ENCODE results near the gene FRMD1. TPM values are rescaled to one million over a fixed set of nuclear protein-coding genes. Genes with fewer than 3 reads are reported as not detected.
A peak's percentile ranks its signal among the peaks of the same experiment; 100 is the strongest.

FRMD1 gene
- total RNA-seq, 1 donor from 2014 or later, result not detected

- no peaks in the 10 kb centered on the region for H3K79me2 ChIP-seq (ENCODE audit: low read depth)
- Mint-ChIP-seq H3K36me3 (no peaks in the 10 kb centered on the region), H3K27ac (no peak overlapping the region), H3K9me3 (no peaks in the 10 kb centered on the region), H3K4me1 (peaks cover 5% of the 10 kb centered on the region), H3K4me3 (no peak overlapping the region), H3K27me3 (ENCODE audit: insufficient read depth, low read depth) (peaks cover 18% of the 10 kb centered on the region)
- H3K36me3 ChIP-seq, result no peaks in the 10 kb centered on the region
- H3F3A ChIP-seq (ENCODE audit: low read depth), result no peaks in the 10 kb centered on the region
- H2AFZ ChIP-seq (replicated peaks), result no peak overlapping the region
- no peaks in the 10 kb centered on the region for H3K27me3 ChIP-seq
- no peak overlapping the region for H3K27ac ChIP-seq
- no peak overlapping the region for H3K4me3 ChIP-seq
- no peak overlapping the region for H3K9ac ChIP-seq
- DNase-seq (ENCODE audit: low spot score), result no peak
- no peak for TF ChIP-seq CTCF (IDR thresholded peaks at IDR 0.05)
- no peak for TF ChIP-seq EZH2 (IDR thresholded peaks at IDR 0.05)
- no peak for TF ChIP-seq EZH2phosphoT487 (IDR thresholded peaks at IDR 0.05)
- H4K20me1 ChIP-seq (ENCODE audit: low read depth), result no peaks in the 10 kb centered on the region
- H3K4me1 ChIP-seq, result no peaks in the 10 kb centered on the region
- no peak overlapping the region for H3K4me2 ChIP-seq
- H3K9me3 ChIP-seq (ENCODE audit: low read depth), result no peaks in the 10 kb centered on the region
Observed at GRCh38 chr6:168063431-168063830, 15.6 kb downstream of the FRMD1 start.

GRCh38 chr6:168062346-168063289 lies 16.4 kb downstream of the FRMD1 start:
- Mint-ChIP-seq H3K9me3 (no peaks in the 10 kb centered on the region), H3K36me3 (no peaks in the 10 kb centered on the region), H3K4me1 (peaks cover 5% of the 10 kb centered on the region), H3K27me3 (ENCODE audit: insufficient read depth, low read depth) (peaks cover 17% of the 10 kb centered on the region), H3K27ac (no peak overlapping the region), H3K4me3 (no peak overlapping the region)
- H3F3A ChIP-seq (ENCODE audit: low read depth), result no peaks in the 10 kb centered on the region
- no peaks in the 10 kb centered on the region for H4K20me1 ChIP-seq (ENCODE audit: low read depth)
- no peaks in the 10 kb centered on the region for H3K36me3 ChIP-seq
- no peak overlapping the region for H3K4me3 ChIP-seq
- no peaks in the 10 kb centered on the region for H3K79me2 ChIP-seq (ENCODE audit: low read depth)
- no peak overlapping the region for H3K4me2 ChIP-seq
- H2AFZ ChIP-seq (replicated peaks), result no peak overlapping the region
- H3K9ac ChIP-seq, result no peak overlapping the region
- H3K27me3 ChIP-seq, result no peaks in the 10 kb centered on the region
- TF ChIP-seq EZH2 (IDR thresholded peaks at IDR 0.05), result no peak
- no peak for TF ChIP-seq CTCF (IDR thresholded peaks at IDR 0.05)
- no peak for TF ChIP-seq EZH2phosphoT487 (IDR thresholded peaks at IDR 0.05)
- DNase-seq (ENCODE audit: low spot score), result no peak
- H3K4me1 ChIP-seq, result no peaks in the 10 kb centered on the region
- no peaks in the 10 kb centered on the region for H3K9me3 ChIP-seq (ENCODE audit: low read depth)
- H3K27ac ChIP-seq, result no peak overlapping the region

GRCh38 chr6:168061269-168062210 lies 17.5 kb downstream of the FRMD1 start:
- H3K27ac Mint-ChIP-seq, result peak overlapping the region; percentile 57
- no peak overlapping the region for H3K4me3 ChIP-seq

More at GRCh38 chr6:168061269-168062210, 17.5 kb downstream of the FRMD1 start:
- no peak overlapping the region for H3K4me2 ChIP-seq
- no peaks in the 10 kb centered on the region for H3K9me3 ChIP-seq (ENCODE audit: low read depth)
- no peaks in the 10 kb centered on the region for H3K4me1 ChIP-seq
- no peak overlapping the region for H3K9ac ChIP-seq
- no peaks in the 10 kb centered on the region for H3K36me3 ChIP-seq
- H3K27me3 ChIP-seq, result no peaks in the 10 kb centered on the region
- no peak overlapping the region for H2AFZ ChIP-seq (replicated peaks)
- H4K20me1 ChIP-seq (ENCODE audit: low read depth), result no peaks in the 10 kb centered on the region
- H3F3A ChIP-seq (ENCODE audit: low read depth), result no peaks in the 10 kb centered on the region
- H3K79me2 ChIP-seq (ENCODE audit: low read depth), result no peaks in the 10 kb centered on the region
- H3K27ac ChIP-seq, result no peak overlapping the region
- DNase-seq (ENCODE audit: low spot score), result no peak
- H3K4me1 Mint-ChIP-seq, result peaks cover 5% of the 10 kb centered on the region
- no peaks in the 10 kb centered on the region for H3K9me3 Mint-ChIP-seq
- H3K4me3 Mint-ChIP-seq, result peak overlapping the region; percentile 43
- TF ChIP-seq EZH2 (IDR thresholded peaks at IDR 0.05) (no peak), CTCF (IDR thresholded peaks at IDR 0.05) (no peak), EZH2phosphoT487 (IDR thresholded peaks at IDR 0.05) (no peak)
- H3K36me3 Mint-ChIP-seq, result no peaks in the 10 kb centered on the region
- H3K27me3 Mint-ChIP-seq (ENCODE audit: insufficient read depth, low read depth), result peaks cover 13% of the 10 kb centered on the region

All from neural progenitor cell (in vitro differentiated cells).